K562 (cell line): ENCODE results near the gene TUBA8. TPM values are rescaled to one million over a fixed set of nuclear protein-coding genes. Genes with fewer than 3 reads are reported as not detected.
A peak's percentile ranks its signal among the peaks of the same experiment; 100 is the strongest.

ENCODE experiments used
- ATF7 ChIP-seq: fragments of 450-650 bp; IDR thresholded peaks from 2 replicates; pipeline ENCODE4 v1.7.1; 2014; ENCODE audit warnings: mild to moderate bottlenecking, moderate library complexity
- BCOR ChIP-seq: fragments of 450-650 bp; IDR thresholded peaks from 2 replicates; pipeline ENCODE4 v1.6.1; 2016
- CXXC5 ChIP-seq: fragments of 250-450 bp; sonication (Bioruptor Pico); IDR thresholded peaks from 2 replicates; pipeline ENCODE4 v1.8.0; 2022; ENCODE audit warnings: inconsistent platforms, mild to moderate bottlenecking, moderate library complexity
- FOXA3 ChIP-seq, 2 experiments: fragments of 450-650 bp in 1 of 2; sonication (generic) in 1 of 2; formaldehyde crosslinking; IDR thresholded peaks in 1 of 2; conservative IDR thresholded peaks in 1 of 2; 2 replicates each; pipeline versions ENCODE4 v1.4.0 to v1.8.0; 2020 to 2022; ENCODE audit warnings: mild to moderate bottlenecking in 2 of 2, missing genetic modification reagents in 1 of 2
- GTF2A2 ChIP-seq: IDR thresholded peaks from 2 replicates; pipeline ENCODE4 v1.6.1; 2016; ENCODE audit warnings: mild to moderate bottlenecking, missing genetic modification characterization, missing compliant biosample characterization
- KLF16 ChIP-seq: IDR thresholded peaks from 2 replicates; pipeline ENCODE4 v1.6.1; 2016; ENCODE audit warnings: antibody characterized with exemption
- L3MBTL2 ChIP-seq: fragments of 450-650 bp; IDR thresholded peaks from 2 replicates; pipeline ENCODE4 v1.6.1; 2016; ENCODE audit warnings: mild to moderate bottlenecking, moderate library complexity
- MBD2 ChIP-seq: sonication (generic); IDR thresholded peaks from 2 replicates; pipeline ENCODE4 v1.6.1; 2016; ENCODE audit warnings: low read depth, borderline replicate concordance
- REST ChIP-seq, 2 experiments: fragments of 450-650 bp; formaldehyde crosslinking in 1 of 2; IDR thresholded peaks; 2 replicates each; pipeline versions ENCODE4 v1.4.0 to v1.6.1; 2014 to 2020; ENCODE audit warnings: mild to moderate bottlenecking in 2 of 2, borderline replicate concordance in 1 of 2, low read depth in 1 of 2
- ZNF407 ChIP-seq: fragments of 450-650 bp; IDR thresholded peaks from 2 replicates; pipeline ENCODE4 v1.6.1; 2016; ENCODE audit warnings: low read depth
- ZNF589 ChIP-seq: fragments of 200-800 bp; sonication (Bioruptor generic); IDR thresholded peaks from 2 replicates; pipeline ENCODE4 v1.6.1; 2016; ENCODE audit warnings: low read depth, missing genetic modification characterization, missing compliant biosample characterization
- polyA plus RNA-seq, 8 experiments: library from polyadenylated mRNA; depleted of rRNA in 4 of 8; stranded (reverse) in 5 of 8; unstranded in 3 of 8; fragments of >200 nt; fragmentation: Nextera tagmentation in 2 of 8; fragmentation: Illumina TruSeq in 1 of 8; extraction: Ambion mirVana in 2 of 8; extraction: Trizol in 1 of 8; gene quantifications; 2 replicates each; pipeline versions ENCODE4 v1.2.1 to v1.2.3, GENCODE V29; 2011 to 2014; ENCODE audit warnings: inconsistent platforms in 1 of 8, missing spikeins in 1 of 8
- total RNA-seq, 7 experiments: library from RNA; depleted of rRNA in 6 of 7; stranded (reverse); fragments of >200 nt in 6 of 7; fragmentation: Illumina TruSeq in 2 of 7; extraction: Trizol in 2 of 7; gene quantifications; 2 replicates each; pipeline versions ENCODE4 v1.2.1 to v1.2.3, GENCODE V29; 2011 to 2021; ENCODE audit warnings: low replicate concordance in 1 of 7

The TUBA8 gene
- total and polyA plus RNA-seq, 9 of the 15 experiments (the other 6 are each of a cell fraction or from before 2014, with no cell fraction given), result 0.07 to 1.1 (median 0.65) TPM

GRCh38 chr22:18145676-18146388, 35.2 kb downstream of the TUBA8 start (continued):
- TF ChIP-seq CXXC5 (no peak), REST (IDR thresholded peaks at IDR 0.05; ENCODE audit: borderline replicate concordance) (peak; percentile 98), REST (CRISPR knock-in tag; IDR thresholded peaks at IDR 0.05; ENCODE audit: low read depth) (no peak), BCOR (peak; percentile 21; the same call in 1 of the 2 replicates), GTF2A2 (tag) (no peak), ZNF407 (peak; percentile 84), L3MBTL2 (peak; percentile 76), MBD2 (no peak), ZNF589 (CRISPR knock-in tag) (0 out of 2 replicates have a peak, but pooled peaks have one; percentile 37), KLF16 (peak; percentile 85), ATF7 (peak; percentile 33; the same call in 1 of the 2 replicates), FOXA3 (CRISPR knock-in tag; conservative IDR thresholded peaks at IDR 0.05 in 1 of 2, IDR thresholded peaks at IDR 0.05 in 1 of 2) (peak in 1 of 2 experiments; percentile 58; a peak in 2 of 4 replicates)
